Central memory CD8-positive, alpha-beta T cell (primary cell): Measurements from ENCODE around the gene ACTR1B.
"Not testable (repeated sequence)": the region's sequence is repeated elsewhere in the genome, so short reads cannot be mapped to it uniquely, and the experiment has no call there.

Source experiments
- ATAC-seq: fragments of 150-1000 bp; cut with Tn5 transposase; replicated peaks from 2 replicates; pipeline ENCODE4 v1.10.0; 2022; ENCODE audit warnings: mild to moderate bottlenecking, moderate FRiP score, moderate number of reproducible peaks; ENCODE audit not compliant: poor library complexity, severe bottlenecking; ENCODE audit errors: extremely low read depth
- DNase-seq, 2 donors: peaks; one replicate each; pipeline ENCODE4 v3.0.0; 2021; ENCODE audit warnings: low spot score in 2 of 2
- H3K27ac Mint-ChIP-seq: one replicate; pipeline ENCODE4 v1.8.0; 2022; ENCODE audit warnings: low read depth, mild to moderate bottlenecking, moderate library complexity, mixed read lengths
- H3K27me3 Mint-ChIP-seq: one replicate; pipeline ENCODE4 v1.8.0; 2022; ENCODE audit warnings: mixed read lengths
- H3K36me3 Mint-ChIP-seq: one replicate; pipeline ENCODE4 v1.8.0; 2022; ENCODE audit warnings: mild to moderate bottlenecking, moderate library complexity, mixed read lengths; ENCODE audit not compliant: insufficient read depth
- H3K4me1 Mint-ChIP-seq: one replicate; pipeline ENCODE4 v1.8.0; 2022; ENCODE audit warnings: mixed read lengths
- H3K4me3 Mint-ChIP-seq: one replicate; pipeline ENCODE4 v1.8.0; 2022; ENCODE audit warnings: mild to moderate bottlenecking, moderate library complexity, mixed read lengths
- H3K9me3 Mint-ChIP-seq: one replicate; pipeline ENCODE4 v1.8.0; 2022; ENCODE audit warnings: mixed read lengths

ACTR1B gene

DNA sequence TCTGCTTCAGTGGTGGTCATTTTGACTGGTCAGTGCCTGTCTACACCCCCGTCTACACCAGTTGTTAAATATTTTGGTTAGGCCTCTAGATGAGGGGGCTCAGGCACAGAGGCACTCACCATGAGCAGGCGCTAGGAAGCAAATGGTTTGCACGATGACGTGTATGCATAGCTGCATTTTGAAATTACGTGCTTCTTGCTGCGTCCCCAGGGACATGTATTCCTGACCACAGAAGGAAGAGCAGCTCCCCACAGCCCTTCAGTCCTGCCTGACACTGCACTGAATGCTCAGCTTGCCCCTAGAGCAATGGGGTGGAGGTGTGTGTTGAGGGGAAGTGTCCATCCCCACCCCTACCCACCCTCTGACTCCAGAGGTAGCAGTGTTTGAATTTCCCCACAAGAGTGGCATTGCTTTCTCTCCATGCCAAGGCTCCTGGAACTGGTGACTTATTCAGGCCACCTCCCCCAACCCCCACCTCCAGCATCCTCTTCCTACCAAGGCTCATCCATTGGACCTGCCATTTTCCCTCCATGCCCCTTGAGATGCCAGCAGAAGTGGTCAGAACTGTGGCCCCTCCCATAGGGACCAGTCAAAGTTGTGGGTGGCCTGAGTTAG, 38.1 kb upstream of the ACTR1B start:
- Mint-ChIP-seq H3K9me3 (no peaks in the 10 kb centered on the region), H3K27ac (no peak overlapping the region), H3K4me1 (peaks cover 9% of the 10 kb centered on the region), H3K27me3 (no peaks in the 10 kb centered on the region), H3K36me3 (peaks cover 3% of the 10 kb centered on the region), H3K4me3 (no peak overlapping the region)
- DNase-seq = no peak
- ATAC-seq = no peak

DNA sequence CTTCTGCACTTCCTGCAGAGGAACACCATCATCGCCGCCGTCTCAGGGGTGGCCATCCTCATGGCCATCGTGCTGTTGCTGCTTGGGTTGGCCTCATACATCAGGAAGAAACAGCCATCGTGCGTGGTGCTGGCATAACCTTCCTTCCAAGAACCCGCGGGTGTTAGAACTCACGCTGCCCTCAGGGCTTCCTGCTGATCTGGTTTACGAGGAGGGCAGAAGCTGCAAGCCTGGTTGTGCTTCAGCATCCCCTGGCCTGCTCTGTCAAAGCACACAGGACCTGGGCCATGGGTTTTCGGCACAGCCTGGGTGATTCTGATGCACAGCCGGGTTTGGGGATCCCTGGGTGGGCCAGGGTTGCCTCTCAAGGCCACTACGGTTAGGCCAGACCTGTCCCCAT, 37.3 kb upstream of the ACTR1B start:
- ATAC-seq = no peak
- H3K4me3 Mint-ChIP-seq = no peak overlapping the region
- H3K36me3 Mint-ChIP-seq = peaks cover 3% of the 10 kb centered on the region
- DNase-seq = no peak
- H3K27ac Mint-ChIP-seq = no peak overlapping the region
- H3K9me3 Mint-ChIP-seq = no peaks in the 10 kb centered on the region
- H3K27me3 Mint-ChIP-seq = no peaks in the 10 kb centered on the region
- peaks cover 9% of the 10 kb centered on the region for H3K4me1 Mint-ChIP-seq

DNA sequence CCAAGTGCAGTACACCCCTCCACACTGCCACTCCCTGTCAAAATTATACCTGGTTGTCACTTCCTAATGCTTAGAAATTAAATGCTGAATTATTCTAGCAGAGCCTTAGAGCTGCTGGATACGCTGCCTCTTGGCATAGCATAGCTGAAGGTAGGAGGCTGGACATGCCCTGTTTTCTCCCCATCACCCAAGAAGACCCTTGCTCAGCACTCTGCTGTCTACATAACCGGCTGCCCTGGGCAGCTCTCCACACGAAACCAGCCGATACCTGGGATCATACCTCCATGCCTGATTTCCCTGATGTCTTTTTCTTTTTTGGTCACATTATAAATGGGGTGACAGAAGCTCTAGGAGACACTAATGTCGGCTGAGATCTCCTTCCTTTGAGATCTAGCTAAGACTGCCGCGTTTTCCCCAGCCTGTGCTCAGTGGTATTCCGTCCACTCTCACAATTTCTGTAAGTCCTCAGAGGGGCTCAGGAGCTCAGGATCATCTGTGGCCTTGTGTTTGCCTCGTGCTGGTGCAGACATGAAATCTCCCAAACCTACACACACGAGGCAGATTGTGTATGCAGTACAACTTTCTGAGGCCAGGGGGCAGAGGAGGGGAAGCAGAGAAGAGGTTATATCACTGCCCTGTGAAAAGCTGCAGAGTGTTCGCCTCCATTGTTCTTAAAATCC, 36.1 kb upstream of the ACTR1B start:
- peaks cover 9% of the 10 kb centered on the region for H3K4me1 Mint-ChIP-seq
- no peak overlapping the region for H3K27ac Mint-ChIP-seq
- peaks cover 3% of the 10 kb centered on the region for H3K36me3 Mint-ChIP-seq
- no peak overlapping the region for H3K4me3 Mint-ChIP-seq
- peak; percentile 74 for ATAC-seq
- no peaks in the 10 kb centered on the region for H3K9me3 Mint-ChIP-seq
- H3K27me3 Mint-ChIP-seq = no peaks in the 10 kb centered on the region
- peak in 1 of 2 donors; percentile 51 for DNase-seq

DNA sequence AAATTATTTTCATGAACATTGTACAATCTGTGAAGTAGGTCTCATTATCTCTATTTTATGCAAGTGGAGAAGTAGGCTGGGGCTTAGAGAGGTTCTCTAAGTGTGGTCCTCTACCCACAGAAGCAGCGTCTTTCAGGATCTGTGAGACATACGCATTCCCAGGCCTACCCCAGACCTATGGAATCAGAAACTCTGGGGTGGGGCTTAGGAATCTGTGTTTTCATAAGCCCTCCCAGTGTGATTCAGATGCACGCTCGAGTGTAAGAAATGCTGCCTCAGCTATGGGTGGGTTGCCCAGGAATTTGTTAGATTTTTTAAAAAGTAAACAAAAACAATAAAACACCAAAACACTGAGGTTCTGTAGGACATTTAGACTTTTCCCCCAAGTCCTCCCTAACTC, 34.7 kb upstream of the ACTR1B start:
- no peak for ATAC-seq
- peaks cover 3% of the 10 kb centered on the region for H3K36me3 Mint-ChIP-seq
- H3K27ac Mint-ChIP-seq = no peak overlapping the region
- DNase-seq = no peak
- H3K4me1 Mint-ChIP-seq = peaks cover 9% of the 10 kb centered on the region
- H3K27me3 Mint-ChIP-seq = no peaks in the 10 kb centered on the region
- H3K9me3 Mint-ChIP-seq = no peaks in the 10 kb centered on the region
- H3K4me3 Mint-ChIP-seq = no peak overlapping the region

DNA sequence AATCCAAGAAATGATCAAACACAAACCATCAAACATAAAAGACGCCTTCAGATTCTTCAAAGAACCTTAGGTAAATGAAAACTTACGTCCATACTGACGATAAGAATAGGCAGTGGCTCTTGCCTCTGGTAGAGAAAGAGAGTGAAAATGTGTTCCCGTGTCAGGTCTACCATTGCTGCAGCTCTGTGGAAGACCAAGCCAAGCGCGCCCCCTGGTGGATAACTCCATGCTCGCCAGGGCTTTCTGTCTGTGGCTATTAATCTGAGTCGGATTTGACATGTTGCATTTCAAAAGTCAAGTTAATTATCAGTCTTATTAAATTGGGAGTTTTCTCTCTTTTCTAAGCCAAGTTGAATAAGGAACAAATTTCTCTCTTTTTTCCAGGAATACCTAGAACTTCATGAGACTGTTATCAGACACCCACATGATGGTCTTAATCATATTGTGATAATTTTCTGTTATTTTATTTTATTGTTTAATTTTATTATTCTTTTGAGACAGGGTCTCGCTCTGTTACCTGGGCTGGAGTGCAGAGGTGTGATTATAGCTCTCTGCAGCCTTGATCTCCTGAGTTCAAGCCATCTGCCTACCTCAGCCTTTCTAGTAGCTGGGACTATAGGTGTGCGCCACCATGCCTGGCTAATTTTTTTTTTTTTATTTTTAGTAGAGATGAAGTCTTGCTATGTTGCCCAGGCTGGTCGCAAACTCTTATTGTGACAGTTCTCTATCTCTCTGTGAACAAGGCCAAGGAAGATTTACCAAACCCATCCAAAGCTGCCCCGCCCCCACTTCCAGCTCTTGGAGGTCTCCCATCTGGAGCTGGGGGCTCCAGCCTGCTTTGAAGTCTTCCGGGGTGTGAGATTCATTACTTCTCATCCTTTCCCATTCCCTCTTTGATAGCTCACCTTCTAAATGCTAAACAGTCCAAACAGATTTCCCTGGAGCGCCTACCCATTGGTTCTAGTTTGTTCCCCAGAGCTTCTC, 33.7 kb upstream of the ACTR1B start:
- H3K27me3 Mint-ChIP-seq = no peaks in the 10 kb centered on the region
- H3K27ac Mint-ChIP-seq = no peak overlapping the region
- ATAC-seq = peak; percentile 90
- no peak overlapping the region for H3K4me3 Mint-ChIP-seq
- peak; percentile 84 to 93 for DNase-seq
- H3K4me1 Mint-ChIP-seq = peaks cover 9% of the 10 kb centered on the region
- H3K36me3 Mint-ChIP-seq = peaks cover 3% of the 10 kb centered on the region
- H3K9me3 Mint-ChIP-seq = no peaks in the 10 kb centered on the region

DNA sequence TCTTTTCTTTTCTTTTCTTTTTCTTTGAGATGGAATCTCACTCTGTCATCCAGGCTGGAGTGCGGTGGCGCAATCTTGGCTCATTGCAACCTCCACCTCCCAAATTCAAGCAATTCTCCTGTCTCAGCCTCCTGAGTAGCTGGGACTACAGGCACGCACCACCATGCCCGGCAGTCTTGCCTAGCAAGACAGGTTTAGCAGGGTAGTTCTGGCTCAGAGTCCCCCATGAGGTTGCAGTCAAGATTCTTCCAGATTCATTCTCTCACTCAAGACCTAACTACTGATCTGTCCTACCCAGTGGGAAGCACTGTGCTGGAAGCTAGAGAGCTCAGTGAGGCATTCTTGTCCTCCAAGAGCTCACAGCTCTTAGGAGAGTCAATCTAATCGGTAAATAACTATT, 31.9 kb upstream of the ACTR1B start:
- Mint-ChIP-seq H3K27ac (peak overlapping the region; percentile 42), H3K9me3 (no peaks in the 10 kb centered on the region), H3K27me3 (no peaks in the 10 kb centered on the region), H3K4me3 (no peak overlapping the region), H3K36me3 (peaks cover 3% of the 10 kb centered on the region), H3K4me1 (peaks cover 9% of the 10 kb centered on the region)
- DNase-seq (no peak), ATAC-seq (no peak)

DNA sequence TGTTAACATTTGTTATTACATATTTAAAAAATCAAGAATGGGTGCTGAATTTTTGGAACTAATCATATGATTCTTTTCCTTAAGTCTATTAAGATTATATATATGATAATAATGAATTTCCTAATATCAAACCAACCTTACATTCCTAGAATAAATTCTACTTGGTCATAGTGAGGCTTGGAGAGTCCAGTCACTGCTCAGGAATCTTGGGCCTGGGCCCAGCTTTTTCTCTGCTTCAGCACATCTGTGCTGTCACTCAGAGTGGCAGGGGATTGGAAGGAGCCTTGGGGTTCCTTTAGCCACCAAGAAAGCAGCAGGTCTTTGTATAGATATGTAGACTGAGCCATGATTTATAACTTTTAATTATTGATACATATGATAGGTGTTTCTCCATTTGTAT, 29.6 kb upstream of the ACTR1B start:
- DNase-seq (no peak), ATAC-seq (no peak)
- Mint-ChIP-seq H3K4me1 (no peaks in the 10 kb centered on the region), H3K9me3 (no peaks in the 10 kb centered on the region), H3K36me3 (no peaks in the 10 kb centered on the region), H3K4me3 (no peak overlapping the region), H3K27me3 (no peaks in the 10 kb centered on the region), H3K27ac (no peak overlapping the region)

DNA sequence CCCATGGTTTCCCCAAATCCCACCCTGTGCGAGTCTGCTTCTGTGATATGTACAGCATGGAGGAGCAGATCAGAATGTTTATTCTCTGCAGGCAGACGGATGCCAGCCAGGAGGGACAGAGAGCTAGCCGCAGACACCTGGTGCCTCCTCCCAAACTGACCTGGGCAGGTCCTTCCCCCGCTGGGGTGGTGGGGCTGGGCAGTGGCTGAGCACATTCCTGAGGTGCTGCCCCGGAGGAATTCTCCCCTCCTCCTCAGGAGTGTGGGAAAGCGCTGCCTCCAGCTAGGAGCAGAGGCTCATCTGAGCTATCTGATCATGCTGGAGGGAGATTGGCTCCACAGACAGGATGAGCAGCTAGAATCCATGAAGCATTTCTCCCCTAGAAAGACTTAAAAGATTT, 27.3 kb upstream of the ACTR1B start:
- Mint-ChIP-seq H3K27ac (no peak overlapping the region), H3K27me3 (no peaks in the 10 kb centered on the region), H3K4me1 (no peaks in the 10 kb centered on the region), H3K36me3 (no peaks in the 10 kb centered on the region), H3K4me3 (no peak overlapping the region), H3K9me3 (no peaks in the 10 kb centered on the region)
- ATAC-seq (no peak), DNase-seq (no peak)

DNA sequence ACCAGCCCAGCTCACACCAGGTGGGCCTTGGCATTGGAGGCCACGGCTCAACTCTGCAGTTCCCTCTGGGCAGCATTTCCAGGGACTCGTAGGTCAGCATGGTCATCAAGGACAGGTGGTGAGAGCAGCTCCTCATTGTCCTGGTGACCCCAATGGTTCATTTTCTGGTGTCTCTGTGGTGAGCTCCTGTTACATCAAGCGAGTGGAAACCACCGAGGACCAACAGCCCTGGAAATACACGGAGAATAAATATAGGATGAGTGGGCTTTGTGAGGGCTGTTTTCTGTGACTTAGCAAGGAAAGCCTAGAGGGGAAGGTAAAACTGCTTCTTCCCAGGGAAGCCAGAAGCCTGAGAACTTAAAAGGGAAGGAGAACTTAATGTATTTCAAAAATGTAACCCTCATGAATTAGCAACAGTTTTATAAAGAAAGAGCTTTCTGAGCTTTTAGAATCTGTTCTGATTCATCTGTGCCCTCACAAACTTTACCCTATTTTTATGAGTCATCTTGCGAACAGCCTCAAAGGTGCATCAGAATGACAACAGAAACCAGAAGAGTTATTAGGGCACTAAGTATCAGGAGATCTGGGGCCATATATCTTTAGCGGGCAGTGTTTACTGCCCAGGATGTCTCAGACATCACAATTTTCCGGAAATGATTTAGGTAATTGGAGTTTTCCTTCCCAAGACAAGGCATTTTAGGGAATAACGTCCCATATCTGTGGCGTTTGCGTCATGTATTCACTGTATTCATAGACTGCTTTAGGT, 24.4 kb upstream of the ACTR1B start:
- no peak overlapping the region for H3K4me3 Mint-ChIP-seq
- no peaks in the 10 kb centered on the region for H3K4me1 Mint-ChIP-seq
- no peak for ATAC-seq
- H3K9me3 Mint-ChIP-seq = no peaks in the 10 kb centered on the region
- DNase-seq = no peak
- H3K27me3 Mint-ChIP-seq = no peaks in the 10 kb centered on the region
- no peak overlapping the region for H3K27ac Mint-ChIP-seq
- H3K36me3 Mint-ChIP-seq = no peaks in the 10 kb centered on the region

DNA sequence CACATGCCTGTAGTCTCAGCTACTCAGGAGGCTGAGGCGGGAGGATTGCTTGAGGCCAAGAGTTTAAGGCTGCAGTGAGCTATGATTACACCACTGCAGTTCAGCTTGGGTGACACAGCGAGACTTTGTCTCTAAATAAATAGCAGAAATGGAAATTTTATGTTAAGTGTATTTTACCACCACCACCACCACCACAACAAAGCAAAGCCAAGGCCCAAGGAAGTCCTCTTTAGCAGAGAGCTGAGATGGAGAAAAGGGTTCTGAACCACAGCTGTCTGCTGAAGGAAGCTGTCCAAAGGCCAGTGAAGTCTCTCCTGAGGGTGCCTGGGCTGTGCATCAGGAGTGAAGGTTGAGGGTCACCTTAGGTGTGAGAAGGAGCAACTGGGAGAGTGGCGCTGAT, 23.4 kb upstream of the ACTR1B start:
- not testable (repeated sequence) for DNase-seq, H3K9me3 Mint-ChIP-seq, H3K4me3 Mint-ChIP-seq, H3K27me3 Mint-ChIP-seq, ATAC-seq, H3K4me1 Mint-ChIP-seq, H3K36me3 Mint-ChIP-seq
- H3K27ac Mint-ChIP-seq = peak overlapping the region; percentile 51

DNA sequence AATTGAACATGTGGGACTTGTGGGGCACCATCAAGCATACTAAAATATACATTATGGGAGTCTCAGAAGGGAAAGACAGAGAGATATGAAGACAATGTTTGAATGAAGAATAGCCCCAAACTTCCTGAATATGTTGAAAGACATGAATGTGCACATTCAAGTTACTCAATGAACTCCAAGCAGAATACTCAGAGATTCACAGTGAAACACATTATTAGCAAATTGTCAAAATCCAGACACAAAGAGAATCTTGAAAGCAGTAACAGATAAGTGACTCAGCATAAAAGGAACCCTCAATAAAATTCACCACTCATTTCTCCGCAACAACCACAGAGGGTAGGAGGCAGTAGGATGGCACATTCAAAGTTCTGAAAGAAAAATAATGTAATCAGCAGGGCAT, 14.5 kb upstream of the ACTR1B start:
- no peak for DNase-seq
- Mint-ChIP-seq H3K4me1 (no peaks in the 10 kb centered on the region), H3K9me3 (no peaks in the 10 kb centered on the region), H3K36me3 (no peaks in the 10 kb centered on the region), H3K27ac (no peak overlapping the region), H3K27me3 (peaks cover 10% of the 10 kb centered on the region), H3K4me3 (no peak overlapping the region)
- ATAC-seq = no peak

DNA sequence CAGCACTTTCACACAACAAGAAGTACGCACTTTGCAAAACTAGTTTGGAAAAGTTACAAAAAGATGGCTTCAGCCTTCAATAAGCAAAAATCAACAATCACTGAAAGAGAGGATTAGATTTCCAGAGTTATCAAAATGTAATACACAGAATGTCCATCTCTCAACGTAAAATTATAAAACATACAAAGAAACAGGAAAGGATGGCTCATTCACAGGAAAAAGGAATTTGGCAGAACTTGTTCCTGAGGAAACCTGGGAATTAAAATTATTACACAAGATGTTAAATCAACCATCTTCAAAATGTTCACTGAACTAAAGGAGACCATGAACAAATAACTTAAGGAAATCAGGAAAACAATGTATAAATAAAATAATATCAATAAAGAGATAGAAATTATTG, 13.6 kb upstream of the ACTR1B start:
- Mint-ChIP-seq H3K4me1 (no peaks in the 10 kb centered on the region), H3K27me3 (peaks cover 12% of the 10 kb centered on the region)
- DNase-seq = no peak

More for the DNA sequence above, 13.6 kb upstream of the ACTR1B start:
- no peaks in the 10 kb centered on the region for H3K9me3 Mint-ChIP-seq
- ATAC-seq = no peak
- H3K27ac Mint-ChIP-seq = no peak overlapping the region
- H3K36me3 Mint-ChIP-seq = no peaks in the 10 kb centered on the region
- no peak overlapping the region for H3K4me3 Mint-ChIP-seq
